HepG2 (cell line): ENCODE measurements around the gene PDGFRB. TPM values are rescaled to one million over a fixed set of nuclear protein-coding genes. Genes with fewer than 3 reads are reported as not detected.
A peak's percentile ranks its signal among the peaks of the same experiment; 100 is the strongest.

ENCODE experiments used
- ETV5 ChIP-seq: IDR thresholded peaks from 2 replicates; pipeline ENCODE4 v1.6.1; 2018; ENCODE audit warnings: missing biosample characterization, missing genetic modification reagents, inconsistent platforms, borderline replicate concordance
- FOSL2 ChIP-seq: sonication (generic); formaldehyde crosslinking; IDR thresholded peaks from 2 replicates; pipeline ENCODE4 v1.4.0; 2020; ENCODE audit warnings: missing genetic modification reagents
- FOXK1 ChIP-seq: sonication (generic); formaldehyde crosslinking; IDR thresholded peaks from 2 replicates; pipeline ENCODE4 v1.4.0; 2020; ENCODE audit warnings: low read depth, missing genetic modification reagents, borderline replicate concordance
- HNF4A ChIP-seq: sonication (generic); formaldehyde crosslinking; IDR thresholded peaks from 2 replicates; pipeline ENCODE4 v1.4.0; 2020; ENCODE audit warnings: missing genetic modification reagents
- HOXA3 ChIP-seq: sonication (generic); formaldehyde crosslinking; IDR thresholded peaks from 2 replicates; pipeline ENCODE4 v1.5.0; 2020; ENCODE audit warnings: missing genetic modification reagents
- IKZF4 ChIP-seq: sonication (generic); formaldehyde crosslinking; IDR thresholded peaks from 2 replicates; pipeline ENCODE4 v1.5.1; 2020; ENCODE audit warnings: borderline replicate concordance, mild to moderate bottlenecking, low read depth, missing genetic modification reagents; ENCODE audit errors: not compliant biosample characterization
- ISL2 ChIP-seq: sonication (generic); formaldehyde crosslinking; IDR thresholded peaks from 2 replicates; pipeline ENCODE4 v1.5.0; 2020; ENCODE audit warnings: missing genetic modification reagents
- NCOR1 ChIP-seq: fragments of 200-600 bp; sonication (generic); IDR thresholded peaks from 2 replicates; pipeline ENCODE4 v1.7.0; 2017; ENCODE audit warnings: antibody characterized with exemption, low read length, borderline replicate concordance
- NR3C1 ChIP-seq: sonication (generic); formaldehyde crosslinking; IDR thresholded peaks from 2 replicates; pipeline ENCODE4 v1.4.0; 2020; ENCODE audit warnings: missing genetic modification reagents
- PRDM15 ChIP-seq: sonication (generic); formaldehyde crosslinking; IDR thresholded peaks from 2 replicates; pipeline ENCODE4 v1.4.0; 2020; ENCODE audit warnings: missing genetic modification reagents
- PRMT3 ChIP-seq: sonication (generic); formaldehyde crosslinking; IDR thresholded peaks from 2 replicates; pipeline ENCODE4 v1.8.1; 2022; ENCODE audit warnings: low read depth, mild to moderate bottlenecking, moderate library complexity, missing genetic modification reagents, borderline replicate concordance
- RARA ChIP-seq: IDR thresholded peaks from 2 replicates; pipeline ENCODE4 v1.6.1; 2016; ENCODE audit warnings: missing genetic modification reagents, missing compliant biosample characterization
- REL ChIP-seq: sonication (generic); formaldehyde crosslinking; conservative IDR thresholded peaks from 2 replicates; pipeline ENCODE4 v1.8.0; 2022; ENCODE audit warnings: mild to moderate bottlenecking, missing genetic modification reagents, moderate library complexity
- SALL1 ChIP-seq: sonication (generic); formaldehyde crosslinking; IDR thresholded peaks from 2 replicates; pipeline ENCODE4 v1.8.0; 2022; ENCODE audit warnings: mild to moderate bottlenecking, missing genetic modification reagents
- SMAD9 ChIP-seq: sonication (generic); formaldehyde crosslinking; IDR thresholded peaks from 2 replicates; pipeline ENCODE4 v1.5.1; 2020; ENCODE audit warnings: mild to moderate bottlenecking, missing genetic modification reagents
- SP2 ChIP-seq: sonication (generic); formaldehyde crosslinking; IDR thresholded peaks from 2 replicates; pipeline ENCODE4 v1.5.1; 2020; ENCODE audit warnings: mild to moderate bottlenecking, missing genetic modification reagents
- TBP ChIP-seq: sonication (generic); formaldehyde crosslinking; IDR thresholded peaks from 2 replicates; pipeline ENCODE4 v1.5.0; 2020; ENCODE audit warnings: missing genetic modification reagents
- ZMYM2 ChIP-seq: sonication (generic); formaldehyde crosslinking; IDR thresholded peaks from 2 replicates; pipeline ENCODE4 v1.8.0; 2022; ENCODE audit warnings: mild to moderate bottlenecking, missing genetic modification reagents
- ZNF121 ChIP-seq: sonication (generic); formaldehyde crosslinking; IDR thresholded peaks from 2 replicates; pipeline ENCODE4 v1.5.0; 2020; ENCODE audit warnings: mild to moderate bottlenecking, missing genetic modification reagents
- ZNF136 ChIP-seq: sonication (generic); formaldehyde crosslinking; IDR thresholded peaks from 2 replicates; pipeline ENCODE4 v1.8.1; 2022; ENCODE audit warnings: low read depth, mild to moderate bottlenecking, moderate library complexity, missing genetic modification reagents
- ZNF296 ChIP-seq: sonication (generic); formaldehyde crosslinking; conservative IDR thresholded peaks from 2 replicates; pipeline ENCODE4 v1.5.0; 2020; ENCODE audit warnings: mild to moderate bottlenecking, missing genetic modification reagents
- ZNF451 ChIP-seq: sonication (generic); formaldehyde crosslinking; IDR thresholded peaks from 2 replicates; pipeline ENCODE4 v1.5.0; 2020; ENCODE audit warnings: mild to moderate bottlenecking, missing genetic modification reagents
- ZNF740 ChIP-seq: sonication (generic); formaldehyde crosslinking; IDR thresholded peaks from 2 replicates; pipeline ENCODE4 v1.4.0; 2020; ENCODE audit warnings: missing genetic modification reagents
- ZNF747 ChIP-seq: sonication (generic); formaldehyde crosslinking; IDR thresholded peaks from 2 replicates; pipeline ENCODE4 v1.8.1; 2023; ENCODE audit warnings: missing genetic modification reagents, mild to moderate bottlenecking, borderline replicate concordance
- ZSCAN21 ChIP-seq: sonication (generic); formaldehyde crosslinking; IDR thresholded peaks from 2 replicates; pipeline ENCODE4 v1.8.0; 2022; ENCODE audit warnings: mild to moderate bottlenecking, missing genetic modification reagents, moderate library complexity, borderline replicate concordance
- ZSCAN31 ChIP-seq: sonication (generic); formaldehyde crosslinking; IDR thresholded peaks from 2 replicates; pipeline ENCODE4 v1.5.0; 2020; ENCODE audit warnings: low read depth, mild to moderate bottlenecking, missing genetic modification reagents
- polyA plus RNA-seq, 8 experiments: library from polyadenylated mRNA; depleted of rRNA in 3 of 8; stranded (reverse) in 7 of 8; unstranded in 1 of 8; fragments of >200 nt; fragmentation: Illumina TruSeq in 4 of 8; extraction: Trizol in 4 of 8; gene quantifications; 2 replicates each; pipeline versions ENCODE4 v1.2.1 to v1.2.3, GENCODE V29; 2011 to 2016; ENCODE audit warnings: low read depth in 4 of 8, missing spikeins in 1 of 8, mixed read lengths in 1 of 8; ENCODE audit not compliant: insufficient read depth in 1 of 8
- total RNA-seq, 5 experiments: library from RNA; depleted of rRNA; stranded (reverse); fragments of >200 nt; fragmentation: Illumina TruSeq; extraction: Trizol; gene quantifications; 2 replicates each; pipeline ENCODE4 v1.2.3, GENCODE V29; 2016; ENCODE audit warnings: low read depth in 1 of 5
- TF ChIP-seq, protein P1 (sequence below): IDR thresholded peaks from 2 replicates; pipeline ENCODE4 v1.6.1; 2016

PDGFRB gene
- total and polyA plus RNA-seq, 2 of the 13 experiments (the other 11 are each of a cell fraction or from before 2014, with no cell fraction given), result 4.0 to 21.0 TPM

- TF ChIP-seq PRDM15 (CRISPR knock-in tag) (peak; percentile 51; the same call in 1 of the 2 replicates), ZMYM2 (0 out of 2 replicates have a peak, but pooled peaks have one; percentile 44), ZNF296 (CRISPR knock-in tag) (peak; percentile 55; the same call in 1 of the 2 replicates), ZNF121 (CRISPR knock-in tag) (no peak), SALL1 (CRISPR knock-in tag) (0 out of 2 replicates have a peak, but pooled peaks have one; percentile 3), ETV5 (CRISPR knock-in tag) (no peak), IKZF4 (CRISPR knock-in tag) (peak; percentile 22), ZNF740 (CRISPR knock-in tag) (0 out of 2 replicates have a peak, but pooled peaks have one; percentile 32), ZSCAN31 (CRISPR knock-in tag) (no peak), ZSCAN21 (CRISPR knock-in tag) (peak; percentile 58; the same call in 1 of the 2 replicates), PRMT3 (CRISPR knock-in tag) (no peak), REL (CRISPR knock-in tag) (peak; percentile 11; the same call in 1 of the 2 replicates), RARA (CRISPR knock-in tag) (no peak), SMAD9 (CRISPR knock-in tag) (no peak), ZNF451 (CRISPR knock-in tag) (no peak), ZNF747 (CRISPR knock-in tag) (no peak), TBP (CRISPR knock-in tag) (no peak), HOXA3 (peak; percentile 61), FOSL2 (CRISPR knock-in tag) (peak; percentile 46), NR3C1 (CRISPR knock-in tag) (no peak), NCOR1 (no peak), FOXK1 (CRISPR knock-in tag) (no peak), ZNF136 (CRISPR knock-in tag) (no peak), ISL2 (CRISPR knock-in tag) (peak; percentile 48; the same call in 1 of the 2 replicates), SP2 (CRISPR knock-in tag) (no peak), HNF4A (CRISPR knock-in tag) (peak; percentile 68)
- TF ChIP-seq, protein P1, sequence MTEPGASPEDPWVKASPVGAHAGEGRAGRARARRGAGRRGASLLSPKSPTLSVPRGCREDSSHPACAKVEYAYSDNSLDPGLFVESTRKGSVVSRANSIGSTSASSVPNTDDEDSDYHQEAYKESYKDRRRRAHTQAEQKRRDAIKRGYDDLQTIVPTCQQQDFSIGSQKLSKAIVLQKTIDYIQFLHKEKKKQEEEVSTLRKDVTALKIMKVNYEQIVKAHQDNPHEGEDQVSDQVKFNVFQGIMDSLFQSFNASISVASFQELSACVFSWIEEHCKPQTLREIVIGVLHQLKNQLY, result 0 out of 2 replicates have a peak, but pooled peaks have one; percentile 26
Observed at GRCh38 chr5:150142185-150142958, 13.3 kb downstream of the PDGFRB start (continued).
